Panc1 (cell line): ENCODE measurements around the gene AGFG1.

Source experiments
- CTCF ChIP-seq: fragments of 450-650 bp; IDR thresholded peaks from 2 replicates; pipeline ENCODE4 v1.5.1; 2017; ENCODE audit warnings: mild to moderate bottlenecking
- POLR2AphosphoS5 ChIP-seq: IDR thresholded peaks from 2 replicates; pipeline ENCODE4 v1.6.1; 2012; ENCODE audit warnings: mild to moderate bottlenecking, low read depth, low read length, moderate library complexity
- REST ChIP-seq, 2 experiments: IDR thresholded peaks; 2 replicates each; pipeline ENCODE4 v1.6.1; 2011 to 2012; ENCODE audit warnings: low read depth in 2 of 2, control low read depth in 1 of 2, low read length in 1 of 2, mild to moderate bottlenecking in 1 of 2, moderate library complexity in 1 of 2; ENCODE audit not compliant: insufficient read depth in 1 of 2
- TCF7L2 ChIP-seq: IDR thresholded peaks from 2 replicates; pipeline ENCODE4 v1.6.1; 2011; ENCODE audit warnings: mild to moderate bottlenecking, low read depth, low read length, inconsistent platforms

- TF ChIP-seq CTCF = no peak
- TF ChIP-seq POLR2AphosphoS5 = no peak
- no peak for TF ChIP-seq TCF7L2
- TF ChIP-seq REST (IDR thresholded peaks at IDR 0.05; ENCODE audit: insufficient read depth in 1 of 2, low read depth in 2 of 2, low read length in 1 of 2) = no peak
These were observed 123.8 kb downstream of the AGFG1 start for GRCh38 chr2:227595797-227596196.
